Activated CD4-positive, alpha-beta memory T cell treated with anti-CD3 and anti-CD28 coated beads, Interleukin-2, amount 10 ng/mL, durations not matched to agents 7 days and 5 days (primary cell): ENCODE measurements around the gene USP28. TPM values are rescaled to one million over a fixed set of nuclear protein-coding genes. Genes with fewer than 3 reads are reported as not detected.
"Not testable (repeated sequence)": the region's sequence is repeated elsewhere in the genome, so short reads cannot be mapped to it uniquely, and the experiment has no call there.

Source experiments
- CTCF ChIA-PET: fragments of 350-600 bp; sonication (Branson Sonifier 250); formaldehyde crosslinking; loops from one replicate; lab custom pipeline; 2021; ENCODE audit warnings: antibody characterized with exemption, inconsistent platforms; lab: Charles Lee
- POLR2A ChIA-PET: fragments of 350-600 bp; sonication (Branson Sonifier 250); formaldehyde crosslinking; loops from one replicate; lab custom pipeline; 2021; ENCODE audit warnings: antibody characterized with exemption; lab: Charles Lee
- DNase-seq: peaks from one replicate; pipeline ENCODE4 v3.0.0-alpha.2; 2020
- H3K27ac Mint-ChIP-seq: one replicate; pipeline ENCODE4 v1.8.0; 2021; ENCODE audit warnings: mild to moderate bottlenecking, mixed read lengths
- H3K27me3 Mint-ChIP-seq: one replicate; pipeline ENCODE4 v1.8.0; 2021; ENCODE audit warnings: mixed read lengths
- H3K36me3 Mint-ChIP-seq: one replicate; pipeline ENCODE4 v1.8.0; 2021; ENCODE audit warnings: low read depth, mixed read lengths
- H3K4me1 Mint-ChIP-seq: one replicate; pipeline ENCODE4 v1.8.0; 2021; ENCODE audit warnings: mixed read lengths
- H3K4me3 Mint-ChIP-seq: one replicate; pipeline ENCODE4 v1.8.0; 2021; ENCODE audit warnings: mild to moderate bottlenecking, mixed read lengths
- H3K9me3 Mint-ChIP-seq: one replicate; pipeline ENCODE4 v1.8.0; 2021; ENCODE audit warnings: mixed read lengths
- total RNA-seq, 2 experiments: library from RNA; stranded (reverse); gene quantifications; one replicate each; pipeline ENCODE4 v1.2.3, GENCODE V29; 2021

USP28 gene
- total RNA-seq, result 10 to 100 TPM; 52.3 to 53.8 TPM

GRCh38 chr11:113875234-113876073 lies at the start of gene USP28:
USP28 (minus strand) TSS chr11:113875572; CDS start chr11:113875501, 71 bp downstream.
- peaks cover 29% of the 10 kb centered on the region for H3K36me3 Mint-ChIP-seq
- peaks cover 49% of the 10 kb centered on the region for H3K4me1 Mint-ChIP-seq
- peaks cover 1% of the 10 kb centered on the region for H3K27me3 Mint-ChIP-seq
- H3K27ac Mint-ChIP-seq, result peak within 1 kb of the TSS; percentile 91
- H3K4me3 Mint-ChIP-seq, result peak within 1 kb of the TSS; percentile 95
- POLR2A ChIA-PET, result interaction anchor here (0.8 to 2.4 kb wide), 4 partner anchors 10 to 527 kb away, joined by 3 to 25 read pairs (median 6); no protein-coding TSS in a partner anchor
- DNase-seq, result peak; percentile 86
- H3K9me3 Mint-ChIP-seq, result no peaks in the 10 kb centered on the region
- CTCF ChIA-PET, result interaction anchor here (1.3 kb wide), 1 partner anchor 69 kb away, joined by 3 read pairs; no protein-coding TSS in a partner anchor

- Mint-ChIP-seq H3K36me3 (no peaks in the 10 kb centered on the region), H3K4me3 (no peak overlapping the region), H3K4me1 (no peaks in the 10 kb centered on the region), H3K27ac (no peak overlapping the region), H3K9me3 (no peaks in the 10 kb centered on the region), H3K27me3 (peaks cover 18% of the 10 kb centered on the region)
- POLR2A ChIA-PET, result no interaction called here
- no peak for DNase-seq
- CTCF ChIA-PET, result no interaction called here
These were observed 48.2 kb upstream of the USP28 start for GRCh38 chr11:113923572-113923971.

GRCh38 chr11:113911491-113911890 lies 36.1 kb upstream of the USP28 start:
- H3K36me3 Mint-ChIP-seq, POLR2A ChIA-PET, H3K4me1 Mint-ChIP-seq, DNase-seq, H3K27ac Mint-ChIP-seq, H3K4me3 Mint-ChIP-seq, H3K9me3 Mint-ChIP-seq, CTCF ChIA-PET: not testable (repeated sequence)
- peaks cover 21% of the 10 kb centered on the region for H3K27me3 Mint-ChIP-seq

GRCh38 chr11:113908098-113908497 lies 32.7 kb upstream of the USP28 start:
- Mint-ChIP-seq H3K4me1 (no peaks in the 10 kb centered on the region), H3K9me3 (no peaks in the 10 kb centered on the region), H3K27ac (no peak overlapping the region), H3K4me3 (no peak overlapping the region), H3K36me3 (no peaks in the 10 kb centered on the region), H3K27me3 (peaks cover 24% of the 10 kb centered on the region)
- POLR2A ChIA-PET, result no interaction called here
- DNase-seq, result no peak
- CTCF ChIA-PET, result interaction anchor here (3.5 kb wide), 1 partner anchor 13 kb away, joined by 17 read pairs; no protein-coding TSS in a partner anchor

- Mint-ChIP-seq H3K27me3 (peaks cover 24% of the 10 kb centered on the region), H3K4me1 (no peaks in the 10 kb centered on the region), H3K4me3 (no peak overlapping the region), H3K9me3 (no peaks in the 10 kb centered on the region), H3K27ac (no peak overlapping the region), H3K36me3 (no peaks in the 10 kb centered on the region)
- POLR2A ChIA-PET, result no interaction called here
- CTCF ChIA-PET, result interaction anchor here (1.5 to 3.5 kb wide), 2 partner anchors 9 to 12 kb away, joined by 5 to 17 read pairs; no protein-coding TSS in a partner anchor
- DNase-seq, result no peak
These were observed 32.3 kb upstream of the USP28 start for GRCh38 chr11:113907681-113908080.

GRCh38 chr11:113907152-113907551 lies 31.8 kb upstream of the USP28 start:
- Mint-ChIP-seq H3K27me3 (peaks cover 26% of the 10 kb centered on the region), H3K4me1 (no peaks in the 10 kb centered on the region), H3K4me3 (no peak overlapping the region), H3K36me3 (no peaks in the 10 kb centered on the region), H3K27ac (no peak overlapping the region), H3K9me3 (no peaks in the 10 kb centered on the region)
- CTCF ChIA-PET, result interaction anchor here (1.5 to 3.5 kb wide), 2 partner anchors 9 to 12 kb away, joined by 5 to 17 read pairs; no protein-coding TSS in a partner anchor
- POLR2A ChIA-PET, result no interaction called here
- DNase-seq, result no peak

- ChIA-PET CTCF (interaction anchor here (1.5 to 3.5 kb wide), 3 partner anchors 8 to 355 kb away, joined by 5 to 17 read pairs (median 7); no protein-coding TSS in a partner anchor), POLR2A (no interaction called here)
- peaks cover 23% of the 10 kb centered on the region for H3K27me3 Mint-ChIP-seq
These were observed 31.1 kb upstream of the USP28 start for GRCh38 chr11:113906516-113906915.

GRCh38 chr11:113906038-113906437 lies 30.7 kb upstream of the USP28 start:
- H3K9me3 Mint-ChIP-seq, result no peaks in the 10 kb centered on the region
- ChIA-PET POLR2A (no interaction called here), CTCF (interaction anchor here (1.5 to 3.5 kb wide), 3 partner anchors 8 to 355 kb away, joined by 5 to 17 read pairs (median 7); no protein-coding TSS in a partner anchor)
- no peak for DNase-seq
- H3K27ac Mint-ChIP-seq, result no peak overlapping the region
- no peak overlapping the region for H3K4me3 Mint-ChIP-seq
- H3K4me1 Mint-ChIP-seq, result no peaks in the 10 kb centered on the region
- no peaks in the 10 kb centered on the region for H3K36me3 Mint-ChIP-seq
- H3K27me3 Mint-ChIP-seq, result peaks cover 23% of the 10 kb centered on the region

More at GRCh38 chr11:113906516-113906915, 31.1 kb upstream of the USP28 start:
- no peaks in the 10 kb centered on the region for H3K9me3 Mint-ChIP-seq
- no peak overlapping the region for H3K4me3 Mint-ChIP-seq
- H3K36me3 Mint-ChIP-seq, result no peaks in the 10 kb centered on the region
- no peak for DNase-seq
- no peaks in the 10 kb centered on the region for H3K4me1 Mint-ChIP-seq
- no peak overlapping the region for H3K27ac Mint-ChIP-seq

- no peak for DNase-seq
- POLR2A ChIA-PET, result no interaction called here
- no peaks in the 10 kb centered on the region for H3K36me3 Mint-ChIP-seq
- CTCF ChIA-PET, result interaction anchor here (1.8 to 3.5 kb wide), 2 partner anchors 9 to 357 kb away, joined by 7 to 17 read pairs; no protein-coding TSS in a partner anchor
- H3K27ac Mint-ChIP-seq, result no peak within 1 kb of the TSS
- peaks cover 23% of the 10 kb centered on the region for H3K27me3 Mint-ChIP-seq
- no peaks in the 10 kb centered on the region for H3K4me1 Mint-ChIP-seq
- H3K9me3 Mint-ChIP-seq, result no peaks in the 10 kb centered on the region
- no peak within 1 kb of the TSS for H3K4me3 Mint-ChIP-seq
These were observed 29.2 kb upstream of the USP28 start, which contains the start of gene HTR3B for GRCh38 chr11:113904379-113905101. HTR3B (plus strand) TSS chr11:113904796; CDS start chr11:113904934, 138 bp downstream.

GRCh38 chr11:113901141-113901540 lies 25.8 kb upstream of the USP28 start:
- CTCF ChIA-PET, result interaction anchor here (1.4 kb wide), 1 partner anchor 362 kb away, joined by 5 read pairs; no protein-coding TSS in a partner anchor
- no peaks in the 10 kb centered on the region for H3K36me3 Mint-ChIP-seq
- H3K27ac Mint-ChIP-seq, result no peak overlapping the region
- no peaks in the 10 kb centered on the region for H3K9me3 Mint-ChIP-seq
- POLR2A ChIA-PET, result no interaction called here
- H3K4me1 Mint-ChIP-seq, result peaks cover 3% of the 10 kb centered on the region
- no peak overlapping the region for H3K4me3 Mint-ChIP-seq
- H3K27me3 Mint-ChIP-seq, result peaks cover 9% of the 10 kb centered on the region
- no peak for DNase-seq

GRCh38 chr11:113896156-113896879 lies 20.9 kb upstream of the USP28 start:
- no peak overlapping the region for H3K27ac Mint-ChIP-seq
- POLR2A ChIA-PET, result interaction anchor here (1.4 kb wide), 1 partner anchor 22 kb away, joined by 3 read pairs; no protein-coding TSS in a partner anchor
- H3K36me3 Mint-ChIP-seq, result no peaks in the 10 kb centered on the region
- no peak overlapping the region for H3K4me3 Mint-ChIP-seq
- H3K27me3 Mint-ChIP-seq, result peaks cover 3% of the 10 kb centered on the region
- peaks cover 6% of the 10 kb centered on the region for H3K4me1 Mint-ChIP-seq
- DNase-seq, result peak; percentile 48
- no peaks in the 10 kb centered on the region for H3K9me3 Mint-ChIP-seq
- CTCF ChIA-PET, result interaction anchor here (0.7 to 5.4 kb wide), 19 partner anchors 8 to 483 kb away, joined by 3 to 118 read pairs (median 3); partner anchors contain the start of gene HTR3B
